Calu3 (cell line): Measurements from ENCODE around the gene ELP1. TPM values are rescaled to one million over a fixed set of nuclear protein-coding genes. Genes with fewer than 3 reads are reported as not detected.

Source experiments
- BruUV-seq: library from RNA; stranded (reverse); fragments of 400-500 nt; replicated peaks from 2 replicates; lab custom pipeline; 2021; lab: Mats Ljungman, UMichigan
- CTCF ChIA-PET: fragments of 300-600 bp; sonication (Branson Sonifier 250); formaldehyde crosslinking; loops from one replicate; lab custom pipeline; 2022; ENCODE audit warnings: antibody characterized with exemption; lab: Charles Lee
- DNase-seq: peaks from one replicate; pipeline ENCODE4 v3.0.0; 2022
- H3K27ac Mint-ChIP-seq: one replicate; pipeline ENCODE4 v1.8.0; 2022; ENCODE audit warnings: mixed read lengths; ENCODE audit not compliant: unreplicated experiment
- H3K27me3 Mint-ChIP-seq: one replicate; pipeline ENCODE4 v1.8.0; 2022; ENCODE audit warnings: mixed read lengths; ENCODE audit not compliant: unreplicated experiment
- H3K36me3 Mint-ChIP-seq: one replicate; pipeline ENCODE4 v1.8.0; 2022; ENCODE audit warnings: mild to moderate bottlenecking, moderate library complexity, mixed read lengths; ENCODE audit not compliant: insufficient read depth, unreplicated experiment
- H3K4me1 Mint-ChIP-seq: one replicate; pipeline ENCODE4 v1.8.0; 2022; ENCODE audit warnings: mild to moderate bottlenecking, low read depth, mixed read lengths; ENCODE audit not compliant: unreplicated experiment
- H3K4me3 Mint-ChIP-seq: one replicate; pipeline ENCODE4 v1.8.0; 2022; ENCODE audit warnings: mild to moderate bottlenecking, low read depth, moderate library complexity, mixed read lengths; ENCODE audit not compliant: unreplicated experiment
- H3K9me3 Mint-ChIP-seq: one replicate; pipeline ENCODE4 v1.8.0; 2022; ENCODE audit warnings: low read depth, mixed read lengths; ENCODE audit not compliant: unreplicated experiment
- CTCF ChIP-seq: fragments of 200-600 bp; IDR thresholded peaks from one replicate; pipeline ENCODE4 v1.8.0; 2022; ENCODE audit warnings: antibody characterized with exemption; ENCODE audit not compliant: unreplicated experiment
- intact Hi-C: fragments of 100-400 bp; cut with micrococcal nuclease; formaldehyde crosslinking; loops from one replicate; pipeline ENCODE4 v1.10.0; 2022; ENCODE audit not compliant: unreplicated experiment
- total RNA-seq: library from RNA; stranded (reverse); gene quantifications from 2 replicates; pipeline ENCODE4 v1.2.3, GENCODE V29; 2022

Gene ELP1
- total RNA-seq, 1 experiment from 2014 or later = 17.9 TPM

- Mint-ChIP-seq H3K27me3 (no peaks in the 10 kb centered on the region), H3K9me3 (no peaks in the 10 kb centered on the region), H3K27ac (no peak overlapping the region), H3K4me3 (no peak overlapping the region), H3K4me1 (no peaks in the 10 kb centered on the region), H3K36me3 (no peaks in the 10 kb centered on the region)
- DNase-seq = no peak
- no peak for TF ChIP-seq CTCF
- intact Hi-C loops = no loop called here
- no TSS peak for BruUV-seq
- CTCF ChIA-PET = no interaction called here
Measured at GRCh38 chr9:108861464-108861863, 72.5 kb downstream of the ELP1 start.

- no peak for DNase-seq
- intact Hi-C loops = no loop called here
- Mint-ChIP-seq H3K4me1 (no peaks in the 10 kb centered on the region), H3K36me3 (no peaks in the 10 kb centered on the region), H3K27ac (no peak overlapping the region), H3K27me3 (no peaks in the 10 kb centered on the region), H3K9me3 (no peaks in the 10 kb centered on the region), H3K4me3 (no peak overlapping the region)
- CTCF ChIA-PET = no interaction called here
- TF ChIP-seq CTCF = no peak
- no TSS peak for BruUV-seq
Measured at GRCh38 chr9:108860764-108861163, 73.2 kb downstream of the ELP1 start.

- H3K4me1 Mint-ChIP-seq = no peaks in the 10 kb centered on the region
- no peaks in the 10 kb centered on the region for H3K36me3 Mint-ChIP-seq
- CTCF ChIA-PET = no interaction called here
- no peak for DNase-seq
- H3K4me3 Mint-ChIP-seq = no peak overlapping the region
- H3K27ac Mint-ChIP-seq = no peak overlapping the region
- H3K9me3 Mint-ChIP-seq = no peaks in the 10 kb centered on the region
- no TSS peak for BruUV-seq
- H3K27me3 Mint-ChIP-seq = no peaks in the 10 kb centered on the region
- TF ChIP-seq CTCF = no peak
- intact Hi-C loops = no loop called here
Measured at GRCh38 chr9:108860354-108860753, 73.6 kb downstream of the ELP1 start.

- no peak for TF ChIP-seq CTCF
- Mint-ChIP-seq H3K9me3 (no peaks in the 10 kb centered on the region), H3K27ac (no peak overlapping the region), H3K27me3 (no peaks in the 10 kb centered on the region), H3K4me3 (no peak overlapping the region), H3K36me3 (no peaks in the 10 kb centered on the region), H3K4me1 (no peaks in the 10 kb centered on the region)
- intact Hi-C loops = no loop called here
- no peak for DNase-seq
- CTCF ChIA-PET = no interaction called here
- BruUV-seq = no TSS peak
Measured at GRCh38 chr9:108859459-108860114, 74.3 kb downstream of the ELP1 start.
